ENCODE data around the gene SEC22B.
"Not testable (repeated sequence)": the region's sequence is repeated elsewhere in the genome, so short reads cannot be mapped to it uniquely, and the experiment has no call there.

GRCh38 chr1:120113134-120113533 is 63.2 kb downstream of the SEC22B start:
- TF ChIP-seq EZH2phosphoT487 (IDR thresholded peaks at IDR 0.05; ENCODE audit: borderline replicate concordance); CTCF (conservative IDR thresholded peaks at IDR 0.05; ENCODE audit: low read length): not testable (repeated sequence)

All from Loucy (cell line).